HUDEP-2 (cell line): ENCODE results near the gene RASSF10.
A peak's percentile ranks its signal among the peaks of the same experiment; 100 is the strongest.
"Not testable (repeated sequence)": the region's sequence is repeated elsewhere in the genome, so short reads cannot be mapped to it uniquely, and the experiment has no call there.

Experiments
- DNase-seq, 76 experiments: peaks; one replicate each; lab custom pipeline; 2025; ENCODE audit not compliant: unreplicated experiment in 76 of 76; lab: John Stamatoyannopoulos, UW

RASSF10 gene

GRCh38 chr11:13016415-13016814 is 7.3 kb downstream of the RASSF10 start:
- peak in 8 of 76 experiments; percentile 1 to 42 (median 4) for DNase-seq

DNA sequence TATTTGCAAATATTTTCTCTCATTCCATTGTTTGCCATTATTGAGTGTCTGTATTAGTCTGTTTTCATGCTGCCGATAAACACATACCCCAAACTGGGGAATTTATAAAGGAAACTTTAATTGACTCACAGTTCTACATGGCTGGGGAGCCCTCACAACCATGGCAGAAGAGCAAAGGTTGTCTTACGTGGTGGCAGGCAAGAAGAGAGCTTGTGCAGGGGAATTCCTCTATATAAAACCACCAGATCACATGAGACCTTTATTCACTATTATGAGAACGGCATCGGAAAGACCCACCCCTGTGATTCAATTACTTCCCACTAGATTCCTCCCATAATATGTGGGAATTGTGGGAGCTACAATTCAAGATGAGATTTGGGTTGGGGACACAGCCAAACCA is 10.2 kb downstream of the RASSF10 start:
- DNase-seq = no peak

- DNase-seq = no peak
Observed at GRCh38 chr11:13023423-13023822, 14.3 kb downstream of the RASSF10 start.

DNA sequence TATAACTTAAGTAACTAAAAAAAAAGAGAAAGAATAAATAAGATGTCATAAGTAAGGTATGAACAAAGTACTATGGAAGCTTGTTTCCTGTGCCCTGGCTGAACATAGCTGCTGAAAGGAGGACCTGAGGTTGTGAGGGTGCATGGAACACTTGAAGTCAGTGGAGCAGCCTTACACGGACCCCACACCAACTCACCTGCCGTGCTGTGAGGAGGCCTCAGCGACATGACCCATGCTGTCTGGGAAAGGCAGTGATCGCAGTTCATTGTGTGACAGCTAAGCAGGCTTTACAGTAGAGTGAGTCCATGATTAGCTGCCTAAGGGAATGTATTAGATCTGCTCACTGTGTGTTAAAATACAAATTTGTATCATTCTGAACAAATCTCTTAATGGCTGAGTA is 17.6 kb downstream of the RASSF10 start:
- DNase-seq = no peak

GRCh38 chr11:13028322-13028721 is 19.2 kb downstream of the RASSF10 start:
- DNase-seq = no peak

DNA sequence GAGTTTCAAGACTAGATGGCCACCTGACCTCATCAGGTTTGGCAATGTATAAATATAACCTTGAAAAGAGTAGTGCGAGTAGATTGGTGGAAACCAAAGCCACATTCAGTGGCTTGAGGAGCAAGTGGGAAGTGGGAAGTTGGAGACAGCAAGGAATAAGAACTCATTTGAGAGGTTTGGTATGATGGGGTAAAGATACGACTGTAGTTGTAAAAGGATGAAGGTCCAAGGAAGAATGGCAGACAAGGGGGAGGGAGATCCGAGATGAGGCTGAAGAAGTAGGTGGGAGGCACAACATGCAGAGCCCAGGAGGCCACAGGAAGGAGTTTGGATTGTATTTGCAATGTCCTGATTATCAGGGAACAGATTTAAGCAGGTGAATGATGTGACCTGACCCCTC is 20.8 kb downstream of the RASSF10 start:
- no peak for DNase-seq

GRCh38 chr11:13030857-13031256 is 21.7 kb downstream of the RASSF10 start:
- DNase-seq = no peak

DNA sequence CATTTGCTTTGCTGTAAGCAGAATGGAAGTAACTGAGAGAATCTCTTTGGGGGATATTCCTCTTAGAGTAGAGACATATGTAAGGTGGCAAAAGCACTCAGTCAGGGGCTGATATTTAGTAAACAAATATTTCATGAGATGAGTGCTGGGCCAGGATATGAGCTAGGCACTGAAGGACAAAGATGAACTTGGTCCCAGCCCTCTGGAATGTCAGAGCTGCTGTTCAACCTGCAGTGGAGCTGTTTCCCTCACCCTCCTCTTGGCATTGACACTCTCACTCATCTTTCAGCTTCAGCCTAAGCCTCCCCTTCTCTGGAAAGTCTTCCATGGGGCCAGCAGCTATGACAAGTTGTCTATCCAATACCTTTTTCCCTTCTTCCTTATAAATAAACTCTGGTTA is 22.2 kb downstream of the RASSF10 start:
- no peak for DNase-seq

DNA sequence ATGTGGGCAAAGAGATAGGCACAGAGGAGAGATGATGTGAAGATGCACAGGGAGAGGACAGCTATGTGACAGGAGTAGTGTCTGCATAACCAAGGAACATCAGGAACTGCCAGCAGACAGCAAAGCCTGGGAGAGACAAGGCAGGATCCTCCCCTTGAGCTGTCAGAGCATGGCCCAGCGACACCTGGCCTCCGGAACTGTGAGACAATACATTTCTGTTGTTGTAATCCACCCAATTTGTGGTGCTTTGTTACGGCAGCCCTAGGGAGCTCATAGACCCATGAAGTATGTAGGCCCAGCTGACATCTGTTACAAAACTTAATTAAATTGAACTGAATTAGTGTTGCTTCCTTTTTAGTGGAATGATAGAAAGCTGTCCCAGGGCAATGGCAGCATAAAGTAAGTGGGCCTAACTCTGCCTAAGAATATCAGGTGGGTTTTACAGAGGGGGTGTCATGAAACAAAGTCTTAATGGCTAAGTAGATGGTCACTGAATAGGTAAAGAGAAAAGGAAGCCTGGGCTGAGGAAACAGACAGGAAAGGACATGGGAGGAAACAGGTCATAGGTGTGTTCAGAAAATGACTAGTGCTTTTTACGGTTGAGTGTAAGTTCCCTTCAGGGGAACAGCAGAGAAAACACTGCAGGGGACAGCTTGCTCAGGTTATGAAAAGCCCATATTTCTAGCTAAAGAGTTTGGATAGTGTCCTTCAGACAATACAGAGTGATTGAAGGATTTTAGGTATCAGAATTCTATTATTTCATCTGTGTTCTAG is 24.8 kb downstream of the RASSF10 start:
- no peak for DNase-seq

GRCh38 chr11:13035711-13036110 is 26.6 kb downstream of the RASSF10 start:
- no peak for DNase-seq

DNA sequence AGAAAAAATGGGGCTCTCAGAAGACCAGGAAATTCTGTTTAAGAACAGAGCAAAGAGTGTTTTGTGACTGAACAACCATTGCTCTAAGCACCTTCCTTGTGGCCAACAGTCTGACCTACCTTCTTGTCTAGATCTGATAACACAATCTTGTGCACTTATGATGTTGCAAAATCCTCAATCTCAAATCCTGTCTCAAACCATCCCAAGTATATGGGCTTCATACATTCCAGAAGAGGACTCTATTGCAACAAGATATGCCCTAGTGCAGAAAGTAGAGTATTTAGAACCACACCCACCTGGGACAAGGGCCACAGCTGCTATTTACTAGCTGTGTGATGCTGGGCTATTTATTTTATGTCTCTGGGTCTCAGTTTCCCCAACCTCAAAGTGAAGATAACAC is 27.1 kb downstream of the RASSF10 start:
- no peak for DNase-seq

- no peak for DNase-seq
Observed at GRCh38 chr11:13038366-13038765, 29.2 kb downstream of the RASSF10 start.

GRCh38 chr11:13039126-13039525 is 30.0 kb downstream of the RASSF10 start:
- no peak for DNase-seq

DNA sequence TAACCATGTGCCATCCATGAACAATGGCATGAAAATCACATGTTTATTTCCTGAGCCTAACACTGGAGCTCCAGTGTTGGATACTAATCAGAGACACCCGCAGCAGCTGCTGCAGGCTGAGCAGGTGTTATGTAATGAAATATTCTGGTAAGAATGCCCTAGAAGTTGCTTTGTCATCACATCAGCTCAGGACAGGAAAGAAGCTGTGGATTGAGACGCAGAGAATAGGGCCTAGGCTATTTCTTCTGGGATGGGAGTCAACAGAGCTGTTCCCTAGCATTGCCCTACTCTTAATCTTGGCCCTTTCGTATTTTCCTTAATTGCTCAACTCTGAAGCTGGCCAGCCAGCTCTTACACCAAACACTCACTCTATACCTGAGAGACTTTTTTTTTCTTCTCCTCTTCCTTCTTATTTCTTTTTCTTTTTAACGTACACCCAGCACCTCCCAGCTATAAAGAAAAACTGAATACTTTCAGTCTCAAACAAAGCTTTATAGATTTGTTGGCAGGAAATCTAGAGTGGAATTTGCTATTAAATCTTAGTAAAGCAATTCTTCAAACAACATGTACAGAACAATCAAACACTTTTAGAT is 31.9 kb downstream of the RASSF10 start:
- no peak for DNase-seq

- DNase-seq = no peak
Observed at GRCh38 chr11:13042873-13043342, 33.8 kb downstream of the RASSF10 start.

GRCh38 chr11:13043912-13044628 is 35.0 kb downstream of the RASSF10 start:
- DNase-seq = no peak

DNA sequence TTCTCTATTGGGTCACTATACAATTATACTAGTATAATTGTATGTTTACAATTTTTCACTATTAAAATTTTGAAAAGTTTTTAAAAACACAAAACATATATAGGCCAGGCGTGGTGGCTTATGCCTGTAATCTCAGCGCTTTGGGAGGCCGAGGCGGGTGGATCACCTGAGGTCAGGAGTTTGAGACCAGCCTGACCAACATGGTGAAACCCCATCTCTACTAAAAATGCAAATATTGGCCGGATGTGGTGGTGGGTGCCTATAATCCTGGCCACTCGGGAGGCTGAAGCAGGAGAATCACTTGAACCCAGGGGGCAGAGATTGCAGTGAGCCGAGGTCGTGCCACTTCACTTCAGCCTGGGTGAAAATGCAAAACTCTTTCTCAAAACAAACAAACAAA is 36.0 kb downstream of the RASSF10 start:
- DNase-seq = not testable (repeated sequence)

DNA sequence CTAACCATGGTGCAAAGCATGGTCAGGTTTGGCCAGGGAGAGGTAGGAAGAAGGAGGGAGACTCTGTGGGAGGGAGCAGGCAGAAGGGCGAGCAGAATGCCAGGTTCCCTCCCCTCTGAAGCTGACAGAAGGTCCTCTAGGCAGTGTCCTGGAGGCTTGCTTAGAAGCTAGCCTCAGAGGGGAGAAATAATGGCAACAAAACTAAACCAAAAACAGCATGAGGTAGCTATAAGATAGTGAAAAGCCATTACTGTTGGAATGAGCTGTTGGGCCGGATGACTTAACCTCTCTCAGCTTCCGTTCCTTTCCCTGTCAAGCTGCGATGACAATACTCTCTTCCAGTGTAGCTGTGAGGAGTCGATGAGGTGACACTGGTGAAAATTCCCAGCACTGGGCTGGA is 36.6 kb downstream of the RASSF10 start:
- DNase-seq = no peak

DNA sequence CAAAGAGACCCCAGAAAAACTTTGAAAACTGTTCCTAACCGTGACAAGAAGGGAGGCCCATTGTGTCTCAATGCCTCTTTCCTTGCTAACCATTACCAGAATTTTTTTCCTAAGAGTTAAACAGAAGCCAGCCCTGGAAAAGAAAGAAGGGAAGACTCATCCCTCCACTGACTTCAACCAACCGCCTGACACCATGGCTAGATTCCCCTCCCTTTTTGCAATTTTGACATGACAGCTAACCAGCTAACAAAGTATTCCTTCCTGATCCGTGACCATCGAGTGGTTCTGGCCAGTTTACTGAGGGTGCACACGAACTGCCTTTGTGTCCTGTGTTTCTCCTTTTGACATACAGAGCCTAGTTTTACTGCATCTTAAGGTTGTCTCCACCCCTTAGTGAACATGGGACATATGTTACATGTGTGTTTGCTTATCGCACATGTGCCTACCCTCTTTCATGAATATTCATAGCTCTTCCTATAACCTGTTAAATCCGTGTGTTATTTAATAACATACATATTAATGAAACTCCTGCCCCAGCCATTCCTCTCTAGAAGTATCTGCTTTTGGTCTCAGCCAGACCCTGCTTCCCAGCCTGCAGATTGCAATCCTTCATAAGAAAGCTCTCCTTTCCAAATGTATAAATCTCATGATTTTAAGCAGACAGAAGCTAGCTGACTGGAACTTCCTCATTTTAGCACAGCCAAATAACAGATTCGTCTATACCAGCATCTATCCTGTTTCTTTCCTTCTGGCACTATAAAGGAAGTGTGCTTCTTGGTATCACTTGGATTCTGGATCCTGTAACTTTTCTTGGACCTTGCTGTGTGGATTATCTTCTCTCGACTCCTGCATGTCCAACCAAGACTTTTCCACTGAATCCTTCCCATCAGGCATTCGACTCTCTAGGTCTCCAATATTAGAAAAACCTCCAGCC is 37.8 kb downstream of the RASSF10 start:
- no peak for DNase-seq

DNA sequence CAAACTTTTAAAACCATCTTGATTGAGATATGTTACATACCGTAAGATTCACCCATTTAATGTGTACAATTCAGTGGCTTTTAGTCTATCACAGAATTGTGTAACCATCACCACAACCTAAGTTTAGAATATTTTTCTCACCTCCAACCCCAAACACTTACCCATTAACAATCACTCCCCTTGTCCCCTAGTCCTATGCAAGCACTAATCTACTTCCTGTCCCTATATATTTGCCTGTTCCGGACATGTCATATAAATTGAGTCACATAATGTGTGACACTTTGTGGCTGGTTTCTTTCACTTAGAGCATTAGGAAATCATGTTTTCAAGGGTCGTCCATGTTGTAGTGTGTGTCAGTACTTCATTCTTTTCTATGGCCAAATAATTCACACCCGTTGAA is 38.8 kb downstream of the RASSF10 start:
- DNase-seq = no peak

- no peak for DNase-seq
Observed at GRCh38 chr11:13051257-13051656, 42.1 kb downstream of the RASSF10 start.
